Mammary epithelial cell (primary cell): ENCODE measurements around the gene SPOCK2.

Experiments
- CTCF ChIP-seq, 2 donors: IDR thresholded peaks in 1 of 2; conservative IDR thresholded peaks in 1 of 2; 2 replicates each; pipeline ENCODE4 v1.5.1; 2011 to 2012; ENCODE audit warnings: inconsistent platforms in 2 of 2, low read length in 2 of 2, mild to moderate bottlenecking in 2 of 2, control low read depth in 1 of 2, low read depth in 1 of 2; ENCODE audit not compliant: insufficient read depth in 1 of 2; ENCODE audit errors: extremely low read depth in 1 of 2
- EZH2 ChIP-seq: IDR thresholded peaks from 2 replicates; pipeline ENCODE4 v1.6.1; 2012; ENCODE audit warnings: low read length, inconsistent platforms, borderline replicate concordance

- TF ChIP-seq CTCF (conservative IDR thresholded peaks at IDR 0.05 in 1 of 2, IDR thresholded peaks at IDR 0.05 in 1 of 2; ENCODE audit: extremely low read depth in 1 of 2, insufficient read depth in 1 of 2, low read depth in 1 of 2, low read length in 2 of 2) (no peak), EZH2 (no peak)
Measured at GRCh38 chr10:72014197-72014596, 74.2 kb downstream of the SPOCK2 start.
